SJCRH30 (cell line): ENCODE data around the gene EPHA6. TPM values are rescaled to one million over a fixed set of nuclear protein-coding genes. Genes with fewer than 3 reads are reported as not detected.

ENCODE experiments used
- DNase-seq, 2 experiments: peaks; one replicate each; pipeline ENCODE4 v3.0.0-alpha.2; 2015 to 2020
- H3K27ac ChIP-seq: fragments of 250-450 bp; sonication (Bioruptor Pico); 2 replicates; pipeline ENCODE4 v1.5.1; 2020; ENCODE audit warnings: mild to moderate bottlenecking, moderate library complexity
- H3K27me3 ChIP-seq: fragments of 250-450 bp; sonication (Bioruptor Pico); 2 replicates; pipeline ENCODE4 v1.5.1; 2020; ENCODE audit warnings: mild to moderate bottlenecking, moderate library complexity
- H3K36me3 ChIP-seq: fragments of 250-450 bp; sonication (Bioruptor Pico); 2 replicates; pipeline ENCODE4 v1.5.1; 2020; ENCODE audit warnings: mild to moderate bottlenecking, moderate library complexity
- H3K4me1 ChIP-seq: fragments of 250-450 bp; sonication (Bioruptor Pico); 2 replicates; pipeline ENCODE4 v1.5.1; 2020; ENCODE audit warnings: mild to moderate bottlenecking, moderate library complexity
- H3K4me3 ChIP-seq: fragments of 250-450 bp; sonication (Bioruptor Pico); 2 replicates; pipeline ENCODE4 v1.5.1; 2020; ENCODE audit warnings: mild to moderate bottlenecking, moderate library complexity
- H3K9me3 ChIP-seq: fragments of 250-450 bp; sonication (Bioruptor Pico); replicated peaks from 2 replicates; pipeline ENCODE4 v1.5.1; 2020; ENCODE audit warnings: mild to moderate bottlenecking, moderate library complexity
- total RNA-seq: library from RNA; depleted of rRNA; stranded (reverse); fragments of >200 nt; shearing (Covaris generic); gene quantifications from 2 replicates; pipeline ENCODE4 v1.2.3, GENCODE V29; 2014

The EPHA6 gene
- total RNA-seq, 1 experiment from 2014 or later: not detected

DNA sequence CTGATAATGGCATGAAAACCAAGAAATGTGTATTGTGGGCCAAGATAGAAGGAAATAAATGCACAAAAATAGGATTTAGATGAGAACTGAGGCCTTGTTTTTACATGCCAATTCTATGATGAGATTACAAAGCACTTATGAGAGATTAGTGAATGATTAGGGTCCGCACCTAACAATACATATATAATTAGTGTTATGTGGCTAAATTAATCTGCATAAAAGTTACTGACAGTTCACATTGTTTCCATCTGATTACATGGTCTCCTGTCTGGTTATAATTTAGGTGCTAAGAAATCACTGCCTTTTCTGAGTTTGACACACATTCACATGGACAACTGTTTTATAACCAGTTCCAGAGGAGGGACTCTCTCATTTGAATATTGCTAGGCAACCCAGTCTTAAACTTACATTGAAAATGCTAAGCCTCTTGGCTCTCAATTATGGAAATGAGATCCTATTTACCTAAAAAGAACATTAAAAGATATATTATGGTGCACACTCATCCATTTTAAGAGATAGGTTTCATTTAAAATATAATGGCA is 833.1 kb downstream of the EPHA6 start:
- no peak overlapping the region for H3K4me3 ChIP-seq
- no peaks in the 10 kb centered on the region for H3K4me1 ChIP-seq
- H3K27me3 ChIP-seq: no peaks in the 10 kb centered on the region
- H3K36me3 ChIP-seq: no peaks in the 10 kb centered on the region; the same call in 1 of the 2 replicates
- H3K27ac ChIP-seq: no peak overlapping the region
- H3K9me3 ChIP-seq: no peaks in the 10 kb centered on the region
- DNase-seq: no peak

- Histone ChIP-seq H3K36me3 (no peaks in the 10 kb centered on the region; the same call in 1 of the 2 replicates), H3K27ac (no peak overlapping the region), H3K4me1 (no peaks in the 10 kb centered on the region), H3K9me3 (no peaks in the 10 kb centered on the region), H3K27me3 (no peaks in the 10 kb centered on the region), H3K4me3 (no peak overlapping the region)
- no peak for DNase-seq
These were observed 841.6 kb downstream of the EPHA6 start for GRCh38 chr3:97655971-97656370.

DNA sequence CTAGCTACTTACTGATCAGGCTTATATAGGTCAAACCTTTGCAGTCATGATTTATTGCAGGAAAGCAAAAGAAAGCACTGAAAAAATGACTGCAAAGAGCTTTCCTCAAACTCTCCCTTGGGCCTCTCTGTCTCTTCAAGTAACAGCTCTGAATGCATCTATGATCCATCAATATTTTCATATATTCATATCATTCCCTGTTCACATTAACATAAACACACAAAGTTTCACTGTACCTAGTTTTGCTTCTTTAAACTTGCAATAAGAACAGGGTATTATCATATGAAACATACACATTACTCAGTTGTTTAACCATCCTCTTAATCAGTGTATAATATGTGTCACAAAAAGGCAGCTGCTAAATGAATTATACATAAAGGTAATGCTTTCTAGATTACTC is 842.2 kb downstream of the EPHA6 start:
- no peaks in the 10 kb centered on the region for H3K36me3 ChIP-seq
- no peak overlapping the region for H3K4me3 ChIP-seq
- DNase-seq: no peak
- H3K4me1 ChIP-seq: no peaks in the 10 kb centered on the region
- H3K27ac ChIP-seq: no peak overlapping the region
- H3K9me3 ChIP-seq: no peaks in the 10 kb centered on the region
- H3K27me3 ChIP-seq: no peaks in the 10 kb centered on the region

DNA sequence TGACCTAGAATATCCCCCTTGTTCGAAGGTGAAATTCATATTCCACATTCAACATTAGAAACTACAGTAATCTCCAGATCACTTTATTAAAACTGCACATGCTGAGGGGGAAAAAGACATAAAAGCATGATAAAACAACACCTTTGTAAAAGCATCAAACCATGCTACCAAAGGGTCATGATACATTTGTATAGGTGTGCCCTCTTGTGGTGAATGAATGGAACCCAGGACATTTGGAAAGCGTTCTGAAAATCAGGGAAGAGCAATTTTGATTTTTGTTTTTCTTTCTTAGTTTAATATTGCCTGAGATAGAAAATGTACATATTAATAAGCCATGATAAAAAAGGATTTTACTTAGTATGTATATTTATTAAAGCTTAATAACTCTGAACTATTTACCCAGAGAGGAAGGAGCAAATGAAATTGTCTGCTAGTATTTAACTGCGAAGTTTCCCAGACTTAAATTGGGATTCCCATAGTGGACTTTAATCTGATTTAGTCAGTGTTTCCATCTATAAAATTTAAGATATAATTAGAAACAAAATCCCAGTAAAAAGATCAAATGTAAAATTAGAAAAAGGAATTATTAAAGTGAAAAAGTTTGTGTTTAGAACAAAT is 844.4 kb downstream of the EPHA6 start:
- H3K36me3 ChIP-seq: no peaks in the 10 kb centered on the region
- no peaks in the 10 kb centered on the region for H3K9me3 ChIP-seq
- no peaks in the 10 kb centered on the region for H3K4me1 ChIP-seq
- no peak overlapping the region for H3K4me3 ChIP-seq
- no peak overlapping the region for H3K27ac ChIP-seq
- H3K27me3 ChIP-seq: no peaks in the 10 kb centered on the region
- peak in 1 of 2 experiments; percentile 46 for DNase-seq

GRCh38 chr3:97662264-97662663 is 847.9 kb downstream of the EPHA6 start:
- Histone ChIP-seq H3K27me3 (no peaks in the 10 kb centered on the region), H3K9me3 (no peaks in the 10 kb centered on the region), H3K4me1 (no peaks in the 10 kb centered on the region), H3K36me3 (no peaks in the 10 kb centered on the region), H3K4me3 (no peak overlapping the region), H3K27ac (no peak overlapping the region)
- DNase-seq: no peak

DNA sequence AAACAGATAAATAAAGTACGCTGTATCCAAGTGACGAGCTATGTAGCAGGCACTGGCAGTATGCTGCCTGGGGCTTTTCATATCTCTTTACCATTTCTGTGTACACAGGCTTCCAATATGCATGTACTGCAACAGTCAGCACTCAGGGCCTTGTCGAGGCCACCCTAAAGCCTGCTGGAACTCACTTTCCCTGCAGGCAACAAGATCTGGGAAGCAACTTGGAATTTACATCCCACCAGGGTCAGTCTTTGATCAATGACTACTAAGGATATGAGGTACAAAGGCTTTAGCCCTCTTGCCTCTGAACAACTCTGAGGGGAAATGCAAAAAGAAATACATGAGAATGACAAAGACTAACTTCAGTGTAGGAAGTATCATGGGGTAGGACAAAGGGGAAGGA is 848.4 kb downstream of the EPHA6 start:
- Histone ChIP-seq H3K36me3 (no peaks in the 10 kb centered on the region), H3K27me3 (no peaks in the 10 kb centered on the region), H3K4me1 (no peaks in the 10 kb centered on the region), H3K27ac (no peak overlapping the region), H3K9me3 (no peaks in the 10 kb centered on the region), H3K4me3 (no peak overlapping the region)
- no peak for DNase-seq

DNA sequence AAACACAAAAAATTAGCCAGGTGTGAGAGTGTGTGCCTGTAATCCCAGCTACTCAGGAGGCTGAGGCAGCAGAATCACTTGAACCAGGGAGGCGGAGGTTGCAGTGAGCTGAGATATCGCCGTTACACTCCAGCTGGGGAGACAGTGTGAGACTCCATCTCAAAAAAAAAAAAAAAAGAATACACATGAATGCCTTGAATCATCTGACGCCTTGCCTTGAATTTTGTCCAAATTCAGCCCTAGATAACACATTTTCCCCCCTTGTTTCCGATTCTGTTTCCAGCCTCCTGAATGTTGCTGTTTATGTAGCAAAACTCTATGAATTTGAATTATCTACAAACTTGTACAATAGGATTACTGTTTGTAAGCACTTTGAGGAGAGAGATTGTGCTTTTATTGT is 851.5 kb downstream of the EPHA6 start:
- no peaks in the 10 kb centered on the region for H3K9me3 ChIP-seq
- no peak overlapping the region for H3K27ac ChIP-seq
- H3K36me3 ChIP-seq: no peaks in the 10 kb centered on the region
- H3K27me3 ChIP-seq: no peaks in the 10 kb centered on the region
- no peaks in the 10 kb centered on the region for H3K4me1 ChIP-seq
- no peak for DNase-seq
- H3K4me3 ChIP-seq: no peak overlapping the region

GRCh38 chr3:97670952-97671351 is 856.6 kb downstream of the EPHA6 start:
- H3K9me3 ChIP-seq: no peaks in the 10 kb centered on the region
- no peak overlapping the region for H3K27ac ChIP-seq
- no peaks in the 10 kb centered on the region for H3K4me1 ChIP-seq
- no peak for DNase-seq
- no peaks in the 10 kb centered on the region for H3K36me3 ChIP-seq
- no peak overlapping the region for H3K4me3 ChIP-seq
- H3K27me3 ChIP-seq: no peaks in the 10 kb centered on the region

- no peak for DNase-seq
- no peaks in the 10 kb centered on the region for H3K4me1 ChIP-seq
- no peaks in the 10 kb centered on the region for H3K9me3 ChIP-seq
- H3K4me3 ChIP-seq: no peak overlapping the region
- H3K27me3 ChIP-seq: no peaks in the 10 kb centered on the region
- no peaks in the 10 kb centered on the region for H3K36me3 ChIP-seq
- no peak overlapping the region for H3K27ac ChIP-seq
These were observed 859.1 kb downstream of the EPHA6 start for GRCh38 chr3:97673357-97673997.

- Histone ChIP-seq H3K4me3 (no peak overlapping the region), H3K27ac (no peak overlapping the region), H3K36me3 (no peaks in the 10 kb centered on the region), H3K9me3 (no peaks in the 10 kb centered on the region), H3K27me3 (no peaks in the 10 kb centered on the region), H3K4me1 (no peaks in the 10 kb centered on the region)
- no peak for DNase-seq
These were observed 860.1 kb downstream of the EPHA6 start for GRCh38 chr3:97674461-97674860.

GRCh38 chr3:97680210-97680609 is 865.8 kb downstream of the EPHA6 start:
- Histone ChIP-seq H3K27ac (no peak overlapping the region), H3K4me1 (no peaks in the 10 kb centered on the region), H3K4me3 (no peak overlapping the region), H3K27me3 (no peaks in the 10 kb centered on the region), H3K9me3 (no peaks in the 10 kb centered on the region), H3K36me3 (no peaks in the 10 kb centered on the region)
- no peak for DNase-seq

DNA sequence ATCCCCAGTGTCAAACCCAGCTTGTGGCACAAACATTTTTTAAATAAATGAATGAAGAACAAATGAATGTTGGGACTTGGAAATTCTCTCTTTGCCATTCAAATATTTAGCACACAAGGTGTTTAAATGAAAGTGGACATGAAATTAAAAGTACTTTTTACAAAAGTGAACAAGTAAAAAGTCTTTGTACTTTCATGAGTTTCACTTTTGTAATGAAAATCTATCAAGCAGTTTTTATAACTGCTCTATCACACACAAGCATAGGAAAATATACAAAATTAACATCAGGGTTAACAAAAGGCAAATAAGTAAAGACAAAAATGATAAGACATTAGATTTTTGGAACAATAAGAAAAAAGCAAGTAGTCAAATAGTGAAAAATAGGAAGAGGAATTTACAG is 866.3 kb downstream of the EPHA6 start:
- H3K9me3 ChIP-seq: no peaks in the 10 kb centered on the region
- no peaks in the 10 kb centered on the region for H3K36me3 ChIP-seq
- no peaks in the 10 kb centered on the region for H3K4me1 ChIP-seq
- H3K4me3 ChIP-seq: no peak overlapping the region
- no peak for DNase-seq
- H3K27me3 ChIP-seq: no peaks in the 10 kb centered on the region
- H3K27ac ChIP-seq: no peak overlapping the region

GRCh38 chr3:97684490-97684889 is 870.1 kb downstream of the EPHA6 start:
- Histone ChIP-seq H3K9me3 (no peaks in the 10 kb centered on the region), H3K36me3 (no peaks in the 10 kb centered on the region), H3K27me3 (no peaks in the 10 kb centered on the region), H3K4me1 (no peaks in the 10 kb centered on the region), H3K27ac (no peak overlapping the region), H3K4me3 (no peak overlapping the region)
- DNase-seq: no peak

DNA sequence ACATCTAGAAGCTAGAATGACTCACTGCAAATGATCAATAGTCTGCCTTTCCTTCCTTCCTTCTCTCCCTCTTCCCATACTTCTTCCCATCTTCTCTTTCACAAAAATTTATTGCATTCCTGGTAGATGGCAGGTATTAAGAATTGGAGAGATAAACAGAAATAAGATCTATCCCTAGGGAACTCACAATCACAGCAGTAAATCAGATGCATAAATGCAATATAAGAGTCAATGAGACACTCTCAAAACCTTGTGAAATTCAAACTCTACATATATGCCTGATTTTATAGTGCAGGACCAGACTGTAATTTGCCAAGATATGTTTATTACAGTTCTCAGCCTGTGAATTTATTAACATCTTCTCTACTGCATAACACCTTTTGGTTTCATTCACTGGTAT is 871.9 kb downstream of the EPHA6 start:
- H3K4me3 ChIP-seq: no peak overlapping the region
- H3K9me3 ChIP-seq: no peaks in the 10 kb centered on the region
- peaks cover 4% of the 10 kb centered on the region for H3K4me1 ChIP-seq
- no peak overlapping the region for H3K27ac ChIP-seq
- H3K36me3 ChIP-seq: no peaks in the 10 kb centered on the region
- no peak for DNase-seq
- no peaks in the 10 kb centered on the region for H3K27me3 ChIP-seq

DNA sequence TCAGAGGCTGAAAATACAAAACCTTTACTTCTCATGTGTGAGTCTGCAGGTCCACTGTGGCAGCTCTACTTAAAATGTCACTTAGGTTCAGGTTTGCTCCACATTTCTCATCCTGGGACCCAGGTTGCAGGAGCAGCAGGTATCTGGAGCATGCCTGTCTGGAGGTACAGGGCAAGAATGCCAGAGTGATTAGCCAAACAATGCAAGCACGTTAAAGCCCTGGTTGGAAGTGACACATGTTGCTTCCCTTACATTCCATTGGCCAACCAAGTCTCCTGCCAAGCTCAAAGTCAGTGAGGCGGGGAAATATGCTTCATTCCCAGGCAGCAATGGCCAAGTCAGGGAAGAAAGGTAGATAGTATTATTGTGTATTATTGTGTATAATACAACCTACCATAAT is 873.3 kb downstream of the EPHA6 start:
- peaks cover 6% of the 10 kb centered on the region for H3K4me1 ChIP-seq
- H3K27ac ChIP-seq: no peak overlapping the region
- no peaks in the 10 kb centered on the region for H3K9me3 ChIP-seq
- DNase-seq: no peak
- H3K27me3 ChIP-seq: no peaks in the 10 kb centered on the region
- no peak overlapping the region for H3K4me3 ChIP-seq
- no peaks in the 10 kb centered on the region for H3K36me3 ChIP-seq

GRCh38 chr3:97689111-97689510 is 874.7 kb downstream of the EPHA6 start:
- no peak for DNase-seq
- Histone ChIP-seq H3K36me3 (no peaks in the 10 kb centered on the region), H3K9me3 (no peaks in the 10 kb centered on the region), H3K4me1 (peaks cover 6% of the 10 kb centered on the region), H3K27ac (no peak overlapping the region), H3K27me3 (no peaks in the 10 kb centered on the region), H3K4me3 (no peak overlapping the region)
